ENCODE data around the gene UBE2J2.

UBE2J2 gene

DNA sequence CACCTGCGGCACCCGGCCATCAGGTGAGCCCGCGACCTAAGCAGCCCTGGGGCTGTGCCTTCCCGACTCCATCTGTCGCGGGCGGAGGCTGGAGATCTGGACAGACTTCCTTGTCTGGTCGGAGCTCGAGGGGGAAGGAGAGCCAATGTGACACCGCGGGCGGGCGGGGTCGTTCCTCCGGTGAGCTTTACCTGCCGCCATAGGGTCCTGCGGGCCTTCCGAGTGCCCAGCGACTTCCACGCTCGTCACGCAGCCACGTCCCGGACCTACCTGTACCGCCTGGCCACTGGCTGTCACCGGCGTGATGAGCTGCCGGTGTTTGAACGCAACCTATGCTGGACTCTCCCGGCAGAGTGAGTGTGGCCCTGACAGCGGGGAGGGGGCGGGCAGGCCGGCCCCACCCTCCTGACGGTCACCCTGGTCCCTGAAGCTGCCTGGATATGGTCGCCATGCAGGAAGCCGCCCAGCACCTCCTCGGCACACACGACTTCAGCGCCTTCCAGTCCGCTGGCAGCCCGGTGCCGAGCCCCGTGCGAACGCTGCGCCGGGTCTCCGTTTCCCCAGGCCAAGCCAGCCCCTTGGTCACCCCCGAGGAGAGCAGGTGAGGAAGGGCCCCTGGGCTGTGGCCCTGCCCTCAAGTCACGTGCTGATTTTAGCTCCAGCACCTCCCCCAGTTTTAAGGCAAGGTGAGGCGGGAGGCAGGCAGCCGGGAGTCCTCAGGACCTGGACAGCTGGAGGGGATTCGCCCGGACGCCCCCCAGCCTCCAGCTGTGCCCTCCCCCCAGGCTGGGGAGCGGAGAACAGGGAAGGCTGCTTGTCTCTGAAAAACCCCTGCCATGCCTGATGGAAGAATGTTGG lies 35.8 kb upstream of the UBE2J2 start:
- peak; percentile 20 for DNase-seq

DNA sequence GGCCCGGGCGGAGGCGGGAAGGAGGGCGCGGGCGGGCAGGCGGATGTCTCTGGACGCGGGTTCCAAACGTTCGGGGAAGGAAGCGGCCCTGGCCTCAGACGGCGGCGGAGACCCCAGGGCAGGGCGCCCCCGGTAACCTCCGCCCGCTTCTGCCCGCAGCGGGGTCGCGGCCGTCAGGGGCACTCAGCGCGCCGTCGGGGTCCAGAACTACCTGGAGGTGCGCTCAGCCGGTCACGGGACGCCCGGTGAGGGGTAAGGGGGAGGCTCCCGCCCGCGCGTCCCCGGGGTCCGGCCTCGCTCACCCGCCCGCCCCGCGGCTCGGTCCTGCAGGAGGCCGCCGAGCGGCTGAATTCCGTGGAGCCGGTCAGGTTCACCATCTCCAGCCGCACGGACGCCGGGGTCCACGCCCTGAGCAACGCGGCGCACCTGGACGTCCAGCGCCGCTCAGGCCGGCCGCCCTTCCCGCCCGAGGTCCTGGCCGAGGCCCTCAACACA lies 35.1 kb upstream of the UBE2J2 start:
- DNase-seq: no peak

DNA sequence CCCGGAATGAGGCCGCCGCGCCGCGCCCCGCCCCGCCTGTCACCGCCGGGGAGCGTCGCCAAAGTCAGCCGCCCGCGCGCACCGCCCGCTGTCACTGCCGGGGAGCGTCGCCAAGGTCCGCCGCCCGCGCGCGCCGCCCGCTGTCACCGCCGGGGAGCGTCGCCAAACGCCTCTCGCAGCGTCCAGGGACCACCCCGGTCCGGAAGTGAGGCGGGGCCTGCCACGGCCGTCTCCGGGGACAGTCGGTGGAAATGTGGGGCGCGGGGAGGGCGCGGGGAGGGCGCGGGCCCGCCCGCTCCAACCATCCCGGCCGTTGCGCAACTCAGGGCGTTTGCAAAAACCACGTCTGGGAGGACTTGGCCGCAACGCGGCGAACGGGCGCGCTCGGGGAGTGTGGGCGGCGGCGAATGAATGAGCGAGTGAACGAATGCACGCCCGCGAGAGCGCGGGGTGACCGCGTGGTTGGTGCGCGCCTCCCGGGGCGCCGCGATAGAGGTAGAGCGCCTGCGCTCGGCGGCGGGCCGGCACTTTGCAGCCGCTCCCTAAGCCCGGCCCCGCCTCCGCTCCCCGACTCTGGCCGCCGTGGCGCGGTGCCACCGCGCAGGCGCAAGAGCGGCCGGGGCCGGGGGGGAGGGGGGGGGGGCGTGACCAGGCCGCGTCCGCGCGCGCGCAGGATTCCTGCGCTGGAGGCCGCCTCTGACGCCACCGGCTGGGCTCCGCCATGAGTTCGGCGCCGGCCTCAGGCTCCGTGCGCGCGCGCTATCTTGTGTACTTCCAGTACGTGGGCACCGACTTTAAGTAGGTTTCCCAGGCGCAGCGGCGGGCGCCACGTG lies 34.5 kb upstream of the UBE2J2 start, which contains the start of the genes ACAP3 and PUSL1:
ACAP3 (minus strand) TSS at position 8 of the 833 bp plus-strand sequence. CDS start 115 bp downstream, outside the sequence.
PUSL1 (plus strand) TSS at position 675 of the 833 bp plus-strand sequence; CDS start at position 722, 47 bp downstream.
- peak; percentile 83 for DNase-seq

DNA sequence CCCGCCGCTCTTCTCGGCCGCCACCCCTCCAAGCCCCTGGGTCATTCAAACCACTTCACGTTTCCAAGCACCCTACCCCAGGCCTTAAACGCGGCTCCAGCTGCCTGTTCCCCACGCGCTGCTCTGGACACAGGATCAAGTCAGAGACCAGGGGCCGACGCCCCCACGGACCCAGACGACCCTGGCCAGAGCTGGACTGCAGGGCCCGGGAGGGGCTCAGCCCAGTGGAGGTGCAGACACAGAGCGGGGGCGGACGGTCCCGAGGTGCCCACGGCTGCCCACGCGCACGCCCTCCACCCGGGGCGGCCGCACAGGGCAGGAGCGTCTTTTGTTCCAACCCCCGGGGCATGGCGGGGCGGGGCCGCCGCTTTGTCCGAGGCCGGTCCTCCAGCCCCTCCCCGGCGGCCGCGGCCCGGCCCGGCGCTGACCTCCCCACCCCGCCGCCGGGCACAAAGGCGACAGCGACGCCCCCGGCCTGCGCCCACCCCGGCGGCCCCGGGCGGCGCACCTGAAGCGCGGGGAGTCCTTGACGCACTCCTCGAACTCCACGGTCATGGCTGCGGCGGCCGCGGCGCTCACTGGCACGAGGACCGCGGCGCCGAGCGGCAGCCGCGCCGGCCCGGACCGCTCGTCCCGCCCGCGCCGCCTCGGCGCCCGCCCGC lies 33.7 kb upstream of the UBE2J2 start:
- no peak for DNase-seq

DNA sequence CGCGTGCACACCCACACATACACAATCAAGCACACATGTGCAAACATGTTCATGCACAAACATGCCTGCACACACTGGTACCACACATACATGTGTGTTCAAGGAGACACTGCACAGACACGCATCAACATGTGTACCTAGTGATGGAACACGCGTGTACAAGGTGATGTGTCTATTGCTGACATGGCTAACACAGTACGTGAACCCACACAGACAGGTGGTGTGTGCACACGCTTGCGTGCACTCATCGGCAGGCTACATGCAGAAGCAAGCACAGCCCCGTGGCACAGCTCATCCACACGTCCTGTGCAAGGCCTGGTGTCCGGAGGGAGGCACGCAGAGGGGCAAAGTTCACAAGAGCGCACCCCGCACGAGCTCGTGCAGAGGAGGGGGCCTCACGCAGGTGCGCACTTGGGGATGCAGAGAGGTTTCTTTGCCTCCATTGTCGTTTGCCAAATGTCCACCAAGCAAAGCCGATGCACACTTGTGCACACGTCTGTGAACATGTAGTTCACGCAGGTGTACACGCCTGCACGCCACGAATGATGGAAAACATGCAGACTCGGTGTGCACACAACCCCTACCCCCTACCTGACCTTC lies 33.1 kb upstream of the UBE2J2 start:
- DNase-seq: no peak

DNA sequence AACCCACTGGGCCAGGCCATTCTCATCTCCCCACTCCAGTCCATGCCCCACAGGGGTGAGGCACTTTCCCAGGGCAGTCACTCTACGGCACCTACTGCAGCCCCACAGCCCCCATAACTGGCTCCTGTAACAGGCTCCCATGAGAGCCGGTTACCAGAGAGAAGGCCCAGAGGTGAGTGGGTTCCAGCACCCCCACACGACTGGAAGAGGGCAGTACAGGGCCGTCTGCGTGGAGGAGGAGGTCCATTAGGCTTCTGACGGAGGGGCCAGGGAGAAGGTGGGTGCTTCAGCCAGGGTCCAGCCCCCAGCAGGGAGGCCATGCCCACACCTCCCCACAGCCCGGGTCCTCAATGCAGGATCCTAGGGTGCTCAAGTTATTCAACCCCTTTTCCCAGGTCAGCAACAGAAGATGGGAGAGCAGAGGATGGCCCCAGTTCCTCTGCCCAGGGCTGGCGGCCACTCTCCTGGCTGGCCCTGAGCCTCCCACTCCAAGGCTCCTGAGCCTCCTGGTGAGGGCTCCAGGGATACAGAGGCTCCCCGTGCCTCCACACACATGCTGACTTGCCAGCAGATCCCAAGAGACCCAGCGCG lies 32.5 kb upstream of the UBE2J2 start:
- DNase-seq: no peak

DNA sequence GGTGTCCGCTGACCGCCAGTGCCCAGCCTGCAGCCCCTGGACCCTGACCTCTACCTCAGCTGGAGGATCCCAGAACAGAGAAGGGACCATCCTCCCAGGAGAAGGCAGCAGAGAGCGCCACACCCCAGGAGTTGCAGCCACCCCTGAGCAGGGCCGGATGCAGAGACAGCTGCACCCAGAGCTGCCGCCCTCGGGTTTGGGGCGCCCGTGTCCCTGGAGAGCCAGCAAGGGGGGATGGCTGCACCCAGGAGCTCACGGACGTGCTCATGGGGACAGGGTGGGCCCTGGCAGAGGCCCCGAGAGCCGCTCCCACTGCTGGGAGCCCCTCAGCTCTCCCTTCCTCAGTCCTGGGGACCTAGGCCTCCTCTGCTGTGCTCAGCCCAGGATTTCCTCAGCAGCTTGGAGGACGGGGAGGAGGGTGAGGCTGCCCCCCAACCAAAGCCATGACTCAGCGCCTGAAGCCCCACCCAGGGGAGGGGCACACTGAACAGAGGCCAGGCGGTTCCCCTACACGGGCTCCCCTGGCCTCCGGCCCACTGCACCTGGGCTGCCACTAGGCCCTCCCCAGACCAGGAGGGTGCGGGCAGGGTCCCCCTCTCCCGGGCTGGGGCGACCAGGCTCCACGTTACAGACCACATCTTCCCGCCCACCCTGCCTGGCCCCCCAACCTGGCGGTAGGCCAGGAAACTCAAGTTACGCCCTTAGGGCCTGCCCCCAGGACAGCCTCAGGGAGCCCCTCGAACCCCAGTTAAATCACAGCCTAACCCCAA lies 31.8 kb upstream of the UBE2J2 start:
- no peak for DNase-seq

DNA sequence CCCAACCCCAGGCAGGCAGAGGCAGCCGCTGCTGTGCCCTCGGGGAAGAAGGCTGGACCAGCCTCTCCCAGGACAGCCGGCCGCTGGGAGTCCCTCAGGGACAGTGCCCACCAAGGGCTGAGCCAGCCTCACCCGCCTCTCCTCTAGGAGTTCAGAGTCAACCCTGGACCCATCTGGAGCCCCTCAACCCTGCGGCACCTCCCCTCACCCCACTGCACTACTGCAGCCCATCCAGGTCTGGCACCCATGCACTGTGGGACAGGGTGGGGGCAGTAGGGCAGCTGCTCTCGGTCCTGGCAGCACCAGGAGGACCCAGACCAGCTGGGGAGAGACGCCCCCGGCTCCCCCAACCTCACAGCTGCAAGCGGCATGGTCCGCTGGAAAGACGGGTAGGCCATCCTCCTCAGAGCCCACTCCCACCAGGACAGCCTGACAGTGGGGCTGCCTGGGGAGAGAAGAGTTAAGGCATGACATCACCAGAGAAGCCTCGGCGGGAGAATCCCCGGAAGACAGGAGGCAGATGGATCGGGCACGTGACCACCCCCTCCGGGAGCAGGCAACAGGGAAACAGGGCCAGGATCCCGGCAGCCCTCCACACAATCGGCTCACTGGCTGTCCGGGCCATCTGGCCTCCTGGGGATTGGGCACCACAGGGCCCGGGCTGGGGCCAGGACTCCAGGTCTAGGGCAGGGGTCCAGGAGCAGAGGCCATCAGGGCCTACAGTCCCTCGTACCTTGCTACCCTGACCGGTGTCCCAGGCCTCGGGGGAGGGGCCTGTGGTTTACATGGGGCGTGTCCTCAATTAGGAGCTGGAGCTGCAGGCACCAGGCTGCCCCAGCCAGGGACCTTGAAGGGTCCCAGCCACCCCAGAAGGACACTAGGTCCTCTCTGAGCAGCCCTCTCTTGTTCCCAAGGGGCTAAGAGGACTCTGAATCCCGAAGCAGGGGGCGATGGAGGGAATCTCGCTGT lies 31.0 kb upstream of the UBE2J2 start:
- peak; percentile 24 for DNase-seq

DNA sequence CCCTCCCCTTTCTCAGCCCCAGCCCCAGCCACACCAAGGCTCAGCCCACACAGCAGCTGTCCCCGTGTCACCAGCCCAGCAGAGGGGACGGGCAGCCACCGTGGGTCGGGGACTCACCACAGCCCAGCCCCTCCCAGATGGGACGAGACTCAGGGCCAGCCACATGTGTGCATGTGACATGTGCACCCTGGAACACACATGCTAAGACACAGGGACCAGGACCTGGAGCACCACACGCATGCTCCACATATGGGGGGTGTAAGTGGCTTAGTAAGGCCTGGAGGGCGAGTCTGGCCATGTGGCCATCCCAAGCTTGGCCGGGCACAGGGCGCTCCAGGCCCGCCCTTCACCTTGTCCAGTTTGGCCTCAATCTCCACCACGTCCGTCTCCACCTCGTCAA lies 30.1 kb upstream of the UBE2J2 start:
- no peak for DNase-seq

DNA sequence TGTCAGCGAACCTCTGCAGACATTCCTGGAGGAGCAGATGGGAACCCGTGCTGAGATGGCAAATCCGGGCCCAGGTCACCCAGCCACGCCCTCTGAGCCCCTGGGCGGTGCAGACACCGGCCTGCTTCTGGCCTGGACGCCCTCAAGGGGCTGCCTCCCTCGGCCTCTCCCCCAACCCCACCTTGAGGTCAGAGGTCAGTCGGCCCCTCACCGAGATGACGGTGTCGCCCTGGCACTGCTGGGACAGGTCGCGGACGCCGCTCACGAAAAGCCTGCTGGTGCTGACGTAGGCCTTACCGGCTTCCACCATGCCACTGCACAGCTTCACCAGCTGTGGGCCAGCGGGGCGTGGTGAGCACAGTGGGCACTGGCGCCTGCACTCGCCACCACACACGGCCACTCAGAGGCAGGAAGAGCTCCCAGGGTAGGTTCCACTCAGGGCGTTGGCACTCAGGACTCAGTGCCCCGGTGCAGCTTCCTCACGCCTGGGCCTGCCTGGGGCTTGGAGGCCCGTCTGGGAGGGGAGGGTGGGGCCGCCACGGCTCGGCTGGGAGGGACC lies 29.4 kb upstream of the UBE2J2 start:
- no peak for DNase-seq

DNA sequence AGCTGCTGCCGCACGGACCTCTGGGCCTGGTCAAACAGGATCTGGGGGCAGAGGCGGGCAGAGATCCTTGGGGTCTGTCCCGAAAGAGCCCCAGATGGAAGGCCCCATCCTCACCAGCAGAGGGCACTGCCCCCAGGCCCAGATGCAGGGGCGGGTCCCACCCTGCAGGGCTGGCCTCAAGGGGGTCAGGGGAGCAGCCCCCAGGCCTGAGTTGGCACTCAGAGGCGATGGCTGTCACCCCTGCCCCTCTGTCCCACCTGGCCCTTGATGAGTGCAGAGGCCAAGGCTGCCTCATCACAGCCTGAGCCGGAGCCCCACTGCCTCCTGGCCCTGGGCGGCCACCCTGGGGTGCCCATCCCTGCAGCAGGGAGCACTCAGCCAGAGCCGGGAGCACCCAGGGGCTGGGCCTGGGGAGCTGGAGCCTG lies 28.4 kb upstream of the UBE2J2 start:
- no peak for DNase-seq

DNA sequence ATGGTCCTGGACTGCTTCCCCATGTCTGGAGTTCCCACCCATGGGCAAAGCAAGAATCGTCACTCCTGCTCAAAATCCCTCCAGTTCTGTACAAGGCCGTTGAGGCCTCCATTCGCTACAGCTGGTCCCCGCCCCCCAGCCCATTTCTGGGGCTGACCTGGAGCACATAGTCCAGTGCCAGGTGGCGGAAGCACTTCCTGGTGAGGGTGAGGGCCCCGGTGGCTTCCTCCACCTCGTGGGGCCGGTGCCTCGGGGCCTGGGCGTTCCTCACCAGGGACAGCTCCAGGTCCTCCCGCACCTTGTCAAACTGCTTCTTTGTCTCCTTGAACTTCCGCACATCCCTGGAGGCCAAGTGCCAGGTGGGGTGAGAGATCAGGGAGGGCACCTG lies 26.7 kb upstream of the UBE2J2 start:
- DNase-seq: no peak

DNA sequence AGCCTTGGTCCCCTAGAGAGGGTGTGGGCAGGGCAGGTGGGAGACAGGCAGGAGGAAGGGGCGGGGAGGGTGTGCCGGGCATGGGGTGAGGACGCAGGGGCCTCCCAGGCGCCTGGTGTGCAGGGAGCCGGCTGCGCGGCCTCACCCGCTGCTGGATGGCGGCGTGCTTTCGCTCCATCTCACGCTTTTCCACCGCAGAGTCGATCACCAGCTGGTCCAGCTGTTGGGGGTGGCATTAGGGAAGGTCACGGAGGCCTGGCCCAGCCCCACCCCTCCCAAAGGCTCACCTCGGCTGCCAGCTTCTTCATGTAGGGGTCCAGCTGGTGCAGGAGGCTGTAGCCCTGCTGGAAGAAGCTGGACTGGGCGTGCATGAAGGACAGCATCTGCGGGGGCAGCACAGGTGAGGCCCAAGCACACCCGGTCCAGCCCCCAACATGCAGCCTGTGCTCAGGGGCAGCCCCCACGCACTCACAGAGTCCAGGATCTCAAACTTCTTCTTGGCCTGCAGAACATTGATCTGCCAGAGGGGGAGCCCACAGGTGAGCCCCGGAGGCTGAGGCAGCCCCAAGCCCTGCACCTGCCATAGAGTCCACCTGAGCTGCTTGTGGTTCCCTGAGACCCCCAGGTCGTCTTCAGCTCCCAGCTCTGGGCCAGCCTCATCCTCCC lies 26.2 kb upstream of the UBE2J2 start:
- no peak for DNase-seq

DNA sequence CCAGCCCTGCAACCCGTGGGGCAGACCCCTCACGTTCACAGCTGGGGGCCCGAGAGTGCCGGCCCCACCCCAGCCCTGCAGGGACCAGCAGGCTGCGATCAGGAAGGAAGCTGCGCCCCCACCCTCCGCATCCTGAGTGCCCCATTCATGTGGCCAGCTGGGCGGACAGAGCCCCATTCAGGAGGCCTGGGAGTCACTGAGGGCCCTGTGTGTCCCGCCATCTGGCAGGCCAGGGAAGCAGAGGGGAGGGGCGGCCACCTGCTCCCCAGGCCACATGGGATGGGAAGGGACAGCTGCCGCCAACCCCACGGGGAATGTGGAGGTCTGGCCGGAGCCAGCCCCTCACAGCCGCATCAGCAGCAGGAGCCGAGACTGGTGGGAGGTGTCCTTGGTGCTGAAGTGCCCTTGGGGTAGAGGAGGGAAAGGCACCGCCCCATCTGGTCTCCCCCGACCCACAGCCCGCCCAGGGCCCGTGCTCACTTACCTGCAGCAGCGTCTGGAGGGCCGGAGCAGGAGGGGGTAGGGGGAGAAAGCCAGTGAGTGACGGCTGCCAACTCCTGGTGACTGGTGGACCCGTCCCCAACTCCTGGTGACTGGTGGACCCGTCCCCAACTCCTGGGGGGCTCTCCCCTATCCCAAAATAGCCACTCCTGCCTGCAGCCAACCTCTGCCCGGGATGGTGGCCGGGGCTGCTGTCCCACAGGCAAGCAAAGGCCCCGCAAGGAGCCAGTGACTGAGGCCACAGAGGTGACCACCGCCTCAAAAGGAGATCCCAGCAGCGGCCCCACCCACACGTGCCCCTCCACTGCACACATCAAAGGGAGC lies 25.4 kb upstream of the UBE2J2 start:
- DNase-seq: no peak

DNA sequence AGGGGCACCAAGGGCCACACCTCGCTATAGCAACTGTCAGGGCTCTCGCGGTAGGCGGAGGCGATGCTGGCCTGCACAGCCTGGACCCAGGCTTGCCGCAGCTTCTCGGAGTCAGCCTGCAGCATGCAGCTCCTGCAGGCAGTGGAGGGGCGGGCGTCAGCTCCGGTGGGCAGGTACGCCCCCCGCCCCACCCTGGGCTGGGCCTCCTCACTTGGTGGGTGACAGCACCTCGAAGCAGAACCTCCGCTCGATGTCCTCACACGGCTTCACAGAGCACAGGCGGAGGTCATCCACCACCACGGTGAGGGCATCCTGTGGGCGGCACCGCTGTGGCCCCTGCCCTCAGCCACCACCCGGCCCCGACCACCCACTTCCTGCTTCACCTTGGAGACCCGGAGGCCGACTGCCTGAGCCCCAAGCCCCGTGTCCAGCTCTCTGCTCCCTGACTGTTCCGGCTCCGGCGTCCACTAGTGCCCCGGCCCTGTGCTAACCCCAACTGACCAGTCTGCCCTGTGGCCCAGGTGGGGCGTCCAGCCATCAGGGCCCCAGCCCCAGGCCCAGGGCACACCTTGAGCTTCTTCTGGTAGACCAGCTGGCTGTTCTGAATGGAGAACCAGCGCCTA lies 24.3 kb upstream of the UBE2J2 start:
- DNase-seq: no peak

DNA sequence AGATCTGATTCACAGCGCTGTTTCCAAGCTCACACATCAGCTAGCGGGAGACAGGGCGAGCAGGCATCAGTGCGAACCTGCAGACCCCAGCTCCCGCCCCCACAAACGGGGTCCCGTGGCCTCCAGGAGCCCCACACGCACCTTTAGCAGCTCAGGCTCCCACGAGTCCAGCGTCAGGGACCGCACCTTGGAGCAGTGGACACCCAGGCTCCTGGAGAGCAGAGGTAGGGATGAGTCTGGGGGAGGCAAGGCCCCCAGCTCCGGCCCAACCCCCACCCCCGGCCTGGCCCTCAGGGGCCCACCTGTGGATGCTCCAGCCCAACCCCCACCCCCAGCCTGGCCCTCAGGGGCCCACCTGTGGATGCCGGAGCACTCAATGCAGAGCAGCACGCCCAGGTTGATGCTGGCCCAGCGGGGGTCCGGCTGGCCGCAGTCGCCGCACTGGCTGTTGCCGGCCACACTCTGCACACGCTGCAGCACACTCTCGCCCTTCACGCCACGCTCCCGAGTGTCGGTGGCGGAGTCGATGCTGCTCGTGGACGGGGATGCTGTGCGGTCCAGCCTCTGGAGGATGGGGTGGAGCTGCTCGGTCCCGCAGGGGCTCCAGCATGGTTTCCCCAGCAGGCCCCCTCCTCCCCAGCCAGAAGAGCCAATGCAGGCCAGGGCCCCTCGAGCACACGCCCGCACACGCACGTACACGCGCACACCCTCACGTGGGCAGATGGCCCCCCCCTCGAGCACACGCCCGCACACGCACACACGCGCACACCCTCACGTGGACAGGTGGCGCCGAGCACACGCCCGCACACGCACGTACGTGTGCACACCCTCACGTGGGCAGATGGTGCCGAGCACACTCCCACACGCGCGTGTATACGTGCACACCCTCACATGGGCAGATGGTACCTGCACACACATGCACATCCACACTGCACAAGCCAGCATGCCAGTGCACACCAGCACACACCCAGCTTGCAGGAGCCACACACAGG lies 22.7 kb upstream of the UBE2J2 start:
- DNase-seq: no peak

Data from NCI-H1105 (cell line).